OCI-LY7 (cell line): ENCODE data around the gene IGFN1. TPM values are rescaled to one million over a fixed set of nuclear protein-coding genes. Genes with fewer than 3 reads are reported as not detected.

Experiments
- BruUV-seq: library from RNA; stranded (reverse); fragments of 400-500 nt; replicated peaks from 2 replicates; lab custom pipeline; 2021; lab: Mats Ljungman, UMichigan
- CTCF ChIA-PET: fragments of 300-600 bp; sonication (Branson Sonifier 250); formaldehyde crosslinking; loops from one replicate; lab custom pipeline; 2022; ENCODE audit warnings: antibody characterized with exemption; ENCODE audit not compliant: unreplicated experiment; lab: Charles Lee
- POLR2A ChIA-PET: fragments of 300-600 bp; sonication (Branson Sonifier 250); formaldehyde crosslinking; loops from one replicate; lab custom pipeline; 2022; ENCODE audit warnings: antibody characterized with exemption; lab: Charles Lee
- DNase-seq: peaks from one replicate; pipeline ENCODE4 v3.0.0-alpha.2; 2015; ENCODE audit warnings: low spot score
- H2AFZ ChIP-seq: fragments of 200-600 bp; sonication (generic), shearing (Covaris generic); 2 replicates; pipeline ENCODE4 v1.6.1; 2014; ENCODE audit warnings: mild to moderate bottlenecking, antibody characterized with exemption, low read length, moderate library complexity
- H3K27ac ChIP-seq: fragments of 200-600 bp; sonication (generic); 2 replicates; pipeline ENCODE4 v1.5.1; 2014; ENCODE audit warnings: mixed run types, low read depth, mild to moderate bottlenecking, moderate library complexity, low read length, inconsistent platforms; ENCODE audit not compliant: poor library complexity, severe bottlenecking
- H3K36me3 ChIP-seq: fragments of 200-600 bp; sonication (generic); 2 replicates; pipeline ENCODE4 v1.6.1; 2014; ENCODE audit warnings: mild to moderate bottlenecking, antibody characterized with exemption, low read length, moderate library complexity, mixed read lengths; ENCODE audit not compliant: insufficient read depth
- H3K4me1 ChIP-seq: fragments of 200-600 bp; sonication (generic); 2 replicates; pipeline ENCODE4 v1.5.1; 2014; ENCODE audit warnings: mild to moderate bottlenecking, low read length; ENCODE audit not compliant: insufficient read depth, poor library complexity, severe bottlenecking
- H3K4me2 ChIP-seq: fragments of 200-600 bp; sonication (generic); 2 replicates; pipeline ENCODE4 v1.6.1; 2014; ENCODE audit warnings: mild to moderate bottlenecking, low read length
- H3K4me3 ChIP-seq: fragments of 200-600 bp; sonication (generic); 2 replicates; pipeline ENCODE4 v1.5.1; 2014; ENCODE audit warnings: mild to moderate bottlenecking, low read depth, low read length; ENCODE audit not compliant: poor library complexity, severe bottlenecking
- H3K79me2 ChIP-seq: fragments of 200-600 bp; sonication (generic); 2 replicates; pipeline ENCODE4 v1.6.1; 2016; ENCODE audit warnings: low read depth, mild to moderate bottlenecking, low read length, moderate library complexity, mixed read lengths; ENCODE audit not compliant: insufficient read depth
- H3K9me2 ChIP-seq: fragments of 200-600 bp; sonication (generic); 2 replicates; pipeline ENCODE4 v1.6.1; 2016; ENCODE audit warnings: mild to moderate bottlenecking, low read length, mixed read lengths; ENCODE audit not compliant: insufficient read depth
- H3K9me3 ChIP-seq: fragments of 200-600 bp; sonication (generic); 2 replicates; pipeline ENCODE4 v1.6.1; 2014; ENCODE audit warnings: mild to moderate bottlenecking, mixed run types, low read length, mixed read lengths
- H4K20me1 ChIP-seq: fragments of 200-600 bp; sonication (generic); 2 replicates; pipeline ENCODE4 v1.6.1; 2014; ENCODE audit warnings: mild to moderate bottlenecking, antibody characterized with exemption, low read length, moderate library complexity, mixed read lengths; ENCODE audit not compliant: insufficient read depth
- CTCF ChIP-seq: fragments of 200-600 bp; sonication (generic); conservative IDR thresholded peaks from 2 replicates; pipeline ENCODE4 v1.5.1; 2014; ENCODE audit warnings: mild to moderate bottlenecking, antibody characterized with exemption, low read length, moderate library complexity, mixed read lengths
- EZH2phosphoT487 ChIP-seq: fragments of 200-600 bp; sonication (generic); IDR thresholded peaks from 2 replicates; pipeline ENCODE4 v1.6.1; 2018; ENCODE audit warnings: low read depth, borderline replicate concordance, mild to moderate bottlenecking, mixed run types, antibody characterized with exemption, low read length, moderate library complexity, mixed read lengths
- intact Hi-C: fragments of 100-400 bp; cut with micrococcal nuclease; formaldehyde crosslinking; loops from one replicate; pipeline ENCODE4 v1.10.0; 2022; ENCODE audit not compliant: unreplicated experiment
- total RNA-seq, 2 experiments: library from RNA; depleted of rRNA in 1 of 2; stranded (reverse); fragments of >200 nt in 1 of 2; shearing (Covaris generic) in 1 of 2; gene quantifications; 2 replicates each; pipeline ENCODE4 v1.2.3, GENCODE V29; 2014 to 2022

Gene IGFN1
- total RNA-seq, 2 experiments from 2014 or later, result not detected

- Histone ChIP-seq H3K4me1 (peaks cover 3% of the 10 kb centered on the region), H3K36me3 (no peaks in the 10 kb centered on the region), H2AFZ (no peak overlapping the region), H3K4me3 (no peak overlapping the region), H3K27ac (no peak overlapping the region), H3K9me2 (no peaks in the 10 kb centered on the region), H4K20me1 (no peaks in the 10 kb centered on the region), H3K9me3 (no peaks in the 10 kb centered on the region), H3K4me2 (no peak overlapping the region), H3K79me2 (no peaks in the 10 kb centered on the region)
- no peak for DNase-seq
- intact Hi-C loops, result no loop called here
- TF ChIP-seq CTCF, result no peak
- no peak for TF ChIP-seq EZH2phosphoT487
- ChIA-PET CTCF (no interaction called here), POLR2A (no interaction called here)
- BruUV-seq, result no TSS peak
Measured at GRCh38 chr1:201164645-201165044, 26.0 kb upstream of the IGFN1 start.

GRCh38 chr1:201167041-201167991 is 23.3 kb upstream of the IGFN1 start:
- Histone ChIP-seq H3K9me3 (no peaks in the 10 kb centered on the region), H3K4me3 (no peak overlapping the region), H2AFZ (no peak overlapping the region), H3K9me2 (no peaks in the 10 kb centered on the region), H3K4me2 (no peak overlapping the region), H3K36me3 (no peaks in the 10 kb centered on the region), H4K20me1 (no peaks in the 10 kb centered on the region), H3K79me2 (no peaks in the 10 kb centered on the region), H3K4me1 (no peaks in the 10 kb centered on the region), H3K27ac (no peak overlapping the region)
- POLR2A ChIA-PET, result interaction anchor here (0.6 kb wide), 1 partner anchor 601 kb away, joined by 4 read pairs; no protein-coding TSS in a partner anchor
- no peak for DNase-seq
- CTCF ChIA-PET, result interaction anchor here (1.0 kb wide), 1 partner anchor 17 kb away, joined by 3 read pairs; no protein-coding TSS in a partner anchor
- BruUV-seq, result no TSS peak
- intact Hi-C loops, result no loop called here
- TF ChIP-seq CTCF (no peak), EZH2phosphoT487 (no peak)
